Measurements from ENCODE around the gene CALU.
A peak's percentile ranks its signal among the peaks of the same experiment; 100 is the strongest.

Gene CALU

GRCh38 chr7:128752251-128752650, 13.1 kb downstream of the CALU start:
- no peak for DNase-seq

DNA sequence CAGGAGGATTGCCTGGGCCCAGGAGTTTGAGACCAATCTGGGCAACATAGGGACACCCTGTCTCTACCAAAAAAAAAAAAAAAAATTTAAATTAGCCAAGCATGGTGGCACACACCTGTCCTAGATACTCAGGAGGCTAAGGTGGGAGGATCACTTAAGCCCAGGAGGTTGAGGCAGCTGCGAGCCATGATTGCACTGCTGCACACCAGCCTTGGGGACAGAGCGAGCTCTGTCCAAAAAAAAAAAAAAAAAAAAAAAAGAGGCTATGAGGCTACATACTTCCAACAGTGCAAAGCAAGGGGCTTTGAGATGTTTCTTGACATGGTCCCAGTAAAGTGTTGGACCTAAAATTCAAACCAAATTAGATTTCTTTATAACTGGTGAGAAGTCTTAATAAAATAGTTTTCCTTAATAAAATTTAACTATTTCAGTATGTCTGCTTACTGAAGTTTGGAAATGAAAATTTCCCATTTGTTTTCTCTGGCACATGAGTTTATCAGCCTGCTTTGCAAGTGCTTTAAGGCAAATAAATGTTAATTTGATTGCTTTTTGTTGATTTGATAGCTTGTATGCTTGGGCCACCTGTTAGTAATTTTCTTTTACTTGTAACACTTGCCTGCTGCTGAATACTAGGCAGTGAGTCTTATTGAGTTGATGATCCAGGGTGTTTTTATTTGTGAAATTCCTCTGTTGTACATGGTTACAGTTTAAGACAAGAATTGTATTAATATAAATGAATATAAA, 16.1 kb downstream of the CALU start:
- DNase-seq, result no peak

DNA sequence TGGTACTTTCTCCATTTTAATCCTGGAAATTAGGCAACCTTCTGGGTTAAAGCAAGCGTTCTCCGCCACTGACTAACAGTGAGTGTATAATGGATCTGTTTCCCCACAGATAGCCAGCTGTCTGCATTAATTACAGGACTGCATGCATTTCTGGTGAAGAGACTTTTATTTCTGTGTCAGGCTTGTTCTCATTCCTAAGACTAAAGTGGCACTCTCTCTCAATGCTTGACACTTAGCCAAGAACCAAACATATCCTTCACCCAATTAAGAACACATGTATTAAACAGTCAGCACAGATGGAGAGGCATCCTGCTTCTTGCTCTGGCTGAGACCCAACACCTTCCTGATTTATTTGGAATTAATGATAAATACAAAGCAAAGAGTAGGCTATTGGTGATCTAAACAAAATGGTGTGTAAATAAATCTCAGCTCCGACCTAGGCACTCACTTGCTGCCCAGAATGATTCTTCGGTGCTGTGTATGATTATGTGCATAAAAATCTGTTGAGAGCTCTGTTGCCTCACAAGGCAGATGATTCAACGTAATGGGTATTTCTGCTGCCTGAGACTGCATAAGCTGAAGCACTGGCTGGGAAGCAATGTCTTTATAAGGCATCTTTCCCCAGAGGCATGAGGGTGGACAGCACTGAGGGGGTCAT, 16.8 kb downstream of the CALU start:
- DNase-seq, result no peak

DNA sequence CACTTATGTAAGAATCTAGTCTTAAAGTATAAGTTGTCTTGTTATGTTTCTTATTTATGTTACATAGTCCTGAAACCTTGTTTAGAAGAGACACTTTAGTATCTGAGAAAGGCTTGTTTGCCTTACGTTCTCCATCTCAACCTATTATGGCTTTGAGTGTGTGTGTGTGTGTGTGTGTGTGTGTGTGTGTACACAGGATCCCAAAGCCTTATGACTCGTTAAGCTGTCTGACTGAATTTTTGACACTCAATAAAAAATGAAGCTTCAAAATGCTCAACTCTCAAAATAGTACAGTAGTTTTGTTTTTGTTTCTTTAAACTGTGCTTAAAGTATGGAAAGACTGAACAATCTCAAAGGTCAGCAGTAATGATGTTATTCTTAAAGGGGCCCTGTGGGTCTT, 18.0 kb downstream of the CALU start:
- DNase-seq, result no peak

GRCh38 chr7:128758553-128758952, 19.4 kb downstream of the CALU start:
- no peak for DNase-seq

DNA sequence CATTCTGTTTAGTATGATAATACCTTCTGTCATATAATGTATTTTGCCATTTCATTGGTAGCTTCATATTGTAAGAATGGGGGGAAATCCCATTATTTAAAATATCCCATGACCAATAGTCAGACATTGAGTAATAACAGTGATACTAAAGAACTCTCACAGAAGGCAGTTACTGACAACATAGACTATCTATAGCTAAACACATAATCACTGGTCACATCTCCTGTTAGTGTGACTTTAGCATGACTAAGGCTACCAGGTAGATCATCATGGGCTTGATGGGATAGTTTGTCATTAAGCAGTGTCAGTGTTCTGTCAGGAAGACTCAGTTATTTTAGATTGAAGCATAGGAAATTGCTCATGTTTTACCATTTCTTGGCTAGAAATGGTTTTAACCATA, 20.1 kb downstream of the CALU start:
- no peak for DNase-seq

DNA sequence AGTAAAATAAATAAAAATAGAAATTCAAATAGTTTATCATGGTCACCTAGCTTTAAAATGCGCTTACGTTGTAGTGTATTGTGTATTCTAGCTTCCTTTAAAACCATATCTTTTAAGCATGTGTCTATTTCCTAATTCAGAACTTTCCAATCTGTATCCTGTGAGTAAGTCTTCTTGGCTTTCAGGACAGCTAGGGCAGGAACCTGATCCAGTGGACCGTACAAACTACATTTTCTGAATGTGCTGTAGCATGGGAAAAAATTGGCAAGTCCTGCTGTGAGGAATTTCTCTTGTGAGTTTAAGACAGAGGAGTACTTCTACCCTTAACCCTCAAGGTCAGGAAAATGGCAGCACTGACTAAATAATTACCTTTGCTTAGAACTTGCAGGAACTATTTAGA, 24.4 kb downstream of the CALU start:
- DNase-seq, result no peak

GRCh38 chr7:128767475-128768110, 28.4 kb downstream of the CALU start:
- DNase-seq, result no peak

DNA sequence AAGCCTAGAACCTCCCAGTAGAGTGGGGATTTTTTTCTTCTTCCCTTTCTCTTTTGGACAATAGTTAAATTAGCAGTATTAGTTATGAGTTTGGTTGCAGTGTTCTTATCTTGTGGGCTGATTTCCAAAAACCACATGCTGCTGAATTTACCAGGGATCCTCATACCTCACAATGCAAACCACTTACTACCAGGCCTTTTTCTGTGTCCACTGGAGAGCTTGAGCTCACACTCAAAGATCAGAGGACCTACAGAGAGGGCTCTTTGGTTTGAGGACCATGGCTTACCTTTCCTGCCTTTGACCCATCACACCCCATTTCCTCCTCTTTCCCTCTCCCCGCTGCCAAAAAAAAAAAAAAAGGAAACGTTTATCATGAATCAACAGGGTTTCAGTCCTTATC, 31.1 kb downstream of the CALU start:
- no peak for DNase-seq

DNA sequence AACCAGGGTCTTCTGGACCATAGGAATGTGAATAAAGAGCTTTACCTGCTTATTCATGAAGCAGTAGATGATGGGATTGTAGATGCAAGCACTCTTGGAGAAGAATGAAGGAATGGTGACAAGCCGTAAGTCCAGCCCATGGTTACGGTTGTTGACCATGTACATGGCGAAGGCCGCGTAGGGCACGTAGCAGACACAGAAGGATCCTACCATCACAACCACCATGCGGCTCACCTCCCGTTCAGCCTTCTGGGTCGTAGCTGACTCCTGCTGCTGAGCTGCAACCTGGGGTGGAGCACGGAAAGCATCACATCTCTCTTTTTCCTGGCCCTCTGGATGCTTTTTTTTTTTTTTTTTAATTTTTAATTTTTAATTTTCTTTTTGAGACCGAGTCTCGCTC, 34.4 kb downstream of the CALU start:
- no peak for DNase-seq

DNA sequence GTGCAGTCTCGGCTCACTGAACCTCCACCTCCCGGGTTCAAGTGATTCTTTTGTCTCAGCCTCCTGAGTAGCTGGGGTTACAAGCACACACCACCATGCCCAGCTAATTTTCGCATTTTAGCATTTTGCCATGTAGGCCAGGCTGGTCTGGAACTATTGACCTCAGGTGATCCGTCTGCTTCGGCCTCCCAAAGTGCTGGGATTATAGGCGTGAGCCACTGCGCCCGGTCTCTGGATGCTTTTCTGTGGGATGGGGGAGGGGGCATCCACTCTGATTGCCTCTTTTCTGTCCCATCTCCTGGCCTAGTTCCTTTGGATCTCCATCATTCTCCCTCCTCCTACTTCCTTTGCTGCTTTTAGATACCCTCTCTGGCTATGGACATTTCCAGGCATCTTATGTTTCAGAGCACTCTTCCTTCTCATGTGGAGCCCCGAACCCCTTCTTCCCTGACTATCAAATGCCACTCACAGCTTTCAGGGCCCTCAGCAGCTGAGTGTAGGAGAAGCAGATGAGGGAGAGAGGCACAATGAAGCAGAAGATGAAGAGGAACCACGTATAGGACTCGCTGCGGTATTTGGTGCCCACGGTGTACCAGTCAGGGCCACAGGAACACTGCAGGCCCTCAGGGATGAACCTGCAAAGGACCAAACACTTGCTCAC, 35.0 kb downstream of the CALU start:
- no peak for DNase-seq

DNA sequence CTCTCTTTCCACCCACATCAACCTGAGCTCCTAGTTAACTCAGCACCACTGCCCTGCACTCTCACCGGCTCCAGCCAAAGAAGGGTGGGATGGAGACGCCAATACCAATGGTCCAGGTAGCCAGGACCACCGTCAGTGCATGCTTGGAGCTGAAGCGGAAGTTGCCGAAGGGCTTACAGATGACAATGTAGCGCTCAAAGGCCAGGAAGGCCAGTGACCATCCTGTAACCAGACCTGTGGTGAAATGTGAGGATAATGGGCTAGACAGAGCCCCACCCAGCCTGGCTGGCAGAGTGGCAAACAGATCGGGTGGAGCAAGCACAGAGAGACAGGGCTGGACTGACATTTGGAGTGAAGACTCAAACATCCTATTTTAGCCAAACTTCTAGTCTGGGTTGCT, 35.8 kb downstream of the CALU start:
- no peak for DNase-seq

DNA sequence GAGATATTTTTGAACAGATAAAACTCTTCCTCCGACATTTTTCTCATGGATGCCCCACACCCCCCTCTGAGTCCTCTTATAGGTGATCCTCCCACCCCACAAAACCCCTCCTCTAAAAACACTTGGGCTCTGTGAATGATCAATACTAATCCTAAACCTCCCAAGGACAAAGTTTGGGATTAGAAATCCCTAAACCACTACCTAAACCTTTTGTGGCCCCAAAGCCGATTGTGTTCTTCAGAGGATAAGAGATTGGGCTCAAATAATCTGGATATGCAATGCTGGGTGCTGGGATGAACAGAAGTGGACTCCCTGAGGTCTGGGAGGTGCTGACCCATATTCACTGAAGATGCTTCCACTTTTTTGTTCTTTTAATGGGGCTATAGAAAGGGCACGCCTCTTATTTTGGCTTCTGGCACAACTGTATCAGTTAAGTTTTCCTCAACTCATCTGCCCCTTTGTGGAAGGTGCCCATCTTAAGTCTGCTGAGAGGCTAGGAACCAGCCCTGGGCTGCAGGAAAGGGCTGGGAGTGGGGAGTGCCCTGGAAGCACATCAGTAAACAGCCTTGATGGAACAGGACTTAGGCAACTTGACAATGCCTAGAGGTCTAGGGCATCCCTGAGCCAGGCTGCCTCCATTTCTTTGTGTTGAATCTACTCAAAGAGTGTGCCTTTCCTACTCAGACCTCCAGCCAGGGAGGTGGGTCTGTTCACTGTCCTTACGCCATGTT, 36.8 kb downstream of the CALU start, which contains the start of gene OPN1SW:
TSS of gene OPN1SW (minus strand) at position 51 of the 731 bp plus-strand sequence. CDS start at position 38, 13 bp downstream.
- DNase-seq, result no peak

- peak; percentile 15 for DNase-seq
Observed at GRCh38 chr7:128777156-128778123, 38.3 kb downstream of the CALU start.

DNA sequence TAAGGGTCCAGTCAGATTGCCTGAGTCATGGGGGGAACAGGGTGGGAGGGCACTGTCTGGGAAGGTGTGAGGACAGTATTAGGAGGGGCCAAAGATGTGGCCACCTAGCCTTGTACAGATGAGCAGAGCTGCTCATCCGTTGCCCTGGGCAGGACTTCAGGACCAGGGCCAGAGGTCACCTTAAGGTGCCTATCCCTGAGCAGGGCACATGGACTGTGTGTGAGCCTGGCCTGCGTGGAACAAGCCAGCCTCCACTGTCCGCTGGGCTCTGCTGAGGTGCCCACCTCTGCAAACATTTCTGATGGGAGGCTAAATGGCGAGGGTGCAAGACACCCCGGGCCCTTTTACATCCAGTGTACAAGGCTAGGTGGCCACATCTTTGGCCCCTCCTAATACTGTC, 39.8 kb downstream of the CALU start:
- no peak for DNase-seq

DNA sequence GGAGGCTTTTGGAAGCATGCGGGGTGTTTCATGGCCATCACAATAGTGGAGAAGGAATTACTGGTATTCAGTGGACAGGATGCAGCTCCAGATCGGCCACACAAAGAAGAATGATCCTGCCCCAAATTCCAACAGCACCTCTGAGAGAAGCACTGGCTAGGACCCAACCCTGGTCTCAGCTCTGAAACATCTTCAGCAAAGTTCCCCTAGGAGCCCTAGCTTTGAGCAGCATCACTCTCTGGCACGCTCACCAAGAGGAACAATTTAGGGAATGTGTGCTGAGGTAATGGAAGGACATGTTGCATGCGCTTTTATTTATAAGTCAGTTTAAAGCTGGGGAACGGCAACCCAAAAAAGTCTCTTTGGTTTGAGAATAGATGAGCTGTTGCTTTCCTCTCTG, 42.0 kb downstream of the CALU start:
- no peak for DNase-seq

GRCh38 chr7:128781851-128782250, 42.7 kb downstream of the CALU start:
- DNase-seq, result no peak

- peak; percentile 79 for DNase-seq
Observed at GRCh38 chr7:128783143-128783861, 44.1 kb downstream of the CALU start.

GRCh38 chr7:128785738-128786137, 46.6 kb downstream of the CALU start:
- no peak for DNase-seq

GRCh38 chr7:128788446-128789412, 49.6 kb downstream of the CALU start:
- DNase-seq, result no peak
